MM.1S (cell line): ENCODE measurements around the gene DDAH2.

Experiments used
- DNase-seq: peaks from one replicate; pipeline ENCODE4 v3.0.0-alpha.2; 2015
- H2AFZ ChIP-seq: fragments of 300-600 bp; sonication (generic); 2 replicates; pipeline ENCODE4 v1.6.0; 2016; ENCODE audit warnings: antibody characterized with exemption, low read length
- H3F3A ChIP-seq: fragments of 300-600 bp; sonication (generic); 2 replicates; pipeline ENCODE4 v1.6.1; 2016; ENCODE audit warnings: mild to moderate bottlenecking, antibody characterized with exemption, low read length, moderate library complexity, mixed read lengths; ENCODE audit not compliant: insufficient read depth
- H3K27ac ChIP-seq: fragments of 300-600 bp; sonication (generic); 2 replicates; pipeline ENCODE4 v1.5.1; 2016; ENCODE audit warnings: mild to moderate bottlenecking, low read length
- H3K27me3 ChIP-seq: fragments of 300-600 bp; sonication (generic); replicated peaks from 2 replicates; pipeline ENCODE4 v1.6.0; 2016; ENCODE audit warnings: low read length; ENCODE audit not compliant: insufficient read depth
- H3K36me3 ChIP-seq: fragments of 300-600 bp; sonication (generic); replicated peaks from 2 replicates; pipeline ENCODE4 v1.6.1; 2016; ENCODE audit warnings: mild to moderate bottlenecking, low read length, mixed read lengths; ENCODE audit not compliant: insufficient read depth
- H3K4me1 ChIP-seq: fragments of 300-600 bp; sonication (generic); 2 replicates; pipeline ENCODE4 v1.6.1; 2016; ENCODE audit warnings: low read length, mixed read lengths
- H3K4me2 ChIP-seq: fragments of 300-600 bp; sonication (generic); 2 replicates; pipeline ENCODE4 v1.6.0; 2016; ENCODE audit warnings: low read depth, low read length
- H3K4me3 ChIP-seq: fragments of 300-600 bp; sonication (generic); 2 replicates; pipeline ENCODE4 v1.5.1; 2016; ENCODE audit warnings: low read length, mixed read lengths
- H3K79me2 ChIP-seq: fragments of 300-600 bp; sonication (generic); 2 replicates; pipeline ENCODE4 v1.6.1; 2016; ENCODE audit warnings: mixed run types, low read length, mixed read lengths
- H3K9ac ChIP-seq: fragments of 300-600 bp; sonication (generic); 2 replicates; pipeline ENCODE4 v1.6.1; 2016; ENCODE audit warnings: low read length, mixed read lengths
- H3K9me2 ChIP-seq: fragments of 300-600 bp; sonication (generic); replicated peaks from 2 replicates; pipeline ENCODE4 v1.6.1; 2016; ENCODE audit warnings: mild to moderate bottlenecking, low read length, mixed read lengths; ENCODE audit not compliant: insufficient read depth
- H3K9me3 ChIP-seq: fragments of 300-600 bp; sonication (generic); replicated peaks from 2 replicates; pipeline ENCODE4 v1.6.1; 2016; ENCODE audit warnings: mild to moderate bottlenecking, low read length, mixed read lengths; ENCODE audit not compliant: insufficient read depth
- H4K20me1 ChIP-seq: fragments of 300-600 bp; sonication (generic); 2 replicates; pipeline ENCODE4 v1.6.1; 2016; ENCODE audit warnings: mild to moderate bottlenecking, low read length, moderate library complexity, mixed read lengths; ENCODE audit not compliant: insufficient read depth
- EZH2 ChIP-seq: fragments of 300-600 bp; sonication (generic); optimal IDR thresholded peaks from 2 replicates; pipeline ENCODE3; 2017; ENCODE audit warnings: low read depth, mild to moderate bottlenecking, antibody characterized with exemption, low read length, mixed read lengths
- EZH2phosphoT487 ChIP-seq: fragments of 300-600 bp; sonication (generic); IDR thresholded peaks from 2 replicates; pipeline ENCODE4 v1.6.1; 2018; ENCODE audit warnings: antibody characterized with exemption, low read length
- TF ChIP-seq, protein P1 (sequence below): fragments of 300-600 bp; sonication (generic); IDR thresholded peaks from 2 replicates; pipeline ENCODE4 v1.5.1; 2016; ENCODE audit warnings: antibody characterized with exemption, low read length, mixed read lengths

The DDAH2 gene

DNA sequence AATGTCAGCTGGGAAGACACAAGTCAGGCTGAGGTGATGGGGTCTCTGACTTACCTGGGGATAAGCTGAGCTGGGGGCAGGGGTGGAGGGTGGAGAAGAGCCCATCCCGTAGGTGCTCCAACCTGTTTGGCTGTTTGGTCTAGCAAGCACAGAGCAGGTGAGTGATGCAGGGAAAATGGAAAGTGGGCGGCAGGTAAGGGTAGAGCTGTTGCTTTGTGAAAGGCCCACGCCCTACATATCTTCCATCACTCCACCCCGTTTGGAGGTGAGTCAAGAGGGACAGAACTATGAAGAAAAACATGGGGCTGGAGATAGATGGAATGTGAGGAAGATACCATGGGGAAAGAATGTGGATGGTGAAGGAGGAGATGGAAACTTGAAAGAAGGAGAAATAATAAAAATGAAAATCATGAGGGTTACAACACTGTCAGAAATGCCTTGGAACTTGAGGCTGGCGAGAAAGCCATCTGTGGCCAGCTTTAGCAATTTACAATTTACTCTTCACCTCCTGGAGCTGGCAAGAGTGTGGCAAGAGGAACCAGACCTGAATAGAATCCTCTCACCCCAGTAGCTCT is 8.8 kb downstream of the DDAH2 start:
- TF ChIP-seq EZH2 (no peak), EZH2phosphoT487 (no peak)
- TF ChIP-seq, protein P1, sequence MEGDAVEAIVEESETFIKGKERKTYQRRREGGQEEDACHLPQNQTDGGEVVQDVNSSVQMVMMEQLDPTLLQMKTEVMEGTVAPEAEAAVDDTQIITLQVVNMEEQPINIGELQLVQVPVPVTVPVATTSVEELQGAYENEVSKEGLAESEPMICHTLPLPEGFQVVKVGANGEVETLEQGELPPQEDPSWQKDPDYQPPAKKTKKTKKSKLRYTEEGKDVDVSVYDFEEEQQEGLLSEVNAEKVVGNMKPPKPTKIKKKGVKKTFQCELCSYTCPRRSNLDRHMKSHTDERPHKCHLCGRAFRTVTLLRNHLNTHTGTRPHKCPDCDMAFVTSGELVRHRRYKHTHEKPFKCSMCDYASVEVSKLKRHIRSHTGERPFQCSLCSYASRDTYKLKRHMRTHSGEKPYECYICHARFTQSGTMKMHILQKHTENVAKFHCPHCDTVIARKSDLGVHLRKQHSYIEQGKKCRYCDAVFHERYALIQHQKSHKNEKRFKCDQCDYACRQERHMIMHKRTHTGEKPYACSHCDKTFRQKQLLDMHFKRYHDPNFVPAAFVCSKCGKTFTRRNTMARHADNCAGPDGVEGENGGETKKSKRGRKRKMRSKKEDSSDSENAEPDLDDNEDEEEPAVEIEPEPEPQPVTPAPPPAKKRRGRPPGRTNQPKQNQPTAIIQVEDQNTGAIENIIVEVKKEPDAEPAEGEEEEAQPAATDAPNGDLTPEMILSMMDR = no peak
- no peak overlapping the region for H3K4me3 ChIP-seq
- H4K20me1 ChIP-seq = no peaks in the 10 kb centered on the region
- no peak overlapping the region for H2AFZ ChIP-seq
- no peaks in the 10 kb centered on the region for H3K36me3 ChIP-seq
- H3K4me1 ChIP-seq = no peaks in the 10 kb centered on the region
- no peak overlapping the region for H3K9ac ChIP-seq
- H3K9me3 ChIP-seq = no peaks in the 10 kb centered on the region
- no peak for DNase-seq
- H3F3A ChIP-seq = no peaks in the 10 kb centered on the region
- H3K79me2 ChIP-seq = no peaks in the 10 kb centered on the region
- no peaks in the 10 kb centered on the region for H3K9me2 ChIP-seq
- H3K27me3 ChIP-seq = no peaks in the 10 kb centered on the region
- H3K4me2 ChIP-seq = no peak overlapping the region
- no peak overlapping the region for H3K27ac ChIP-seq

DNA sequence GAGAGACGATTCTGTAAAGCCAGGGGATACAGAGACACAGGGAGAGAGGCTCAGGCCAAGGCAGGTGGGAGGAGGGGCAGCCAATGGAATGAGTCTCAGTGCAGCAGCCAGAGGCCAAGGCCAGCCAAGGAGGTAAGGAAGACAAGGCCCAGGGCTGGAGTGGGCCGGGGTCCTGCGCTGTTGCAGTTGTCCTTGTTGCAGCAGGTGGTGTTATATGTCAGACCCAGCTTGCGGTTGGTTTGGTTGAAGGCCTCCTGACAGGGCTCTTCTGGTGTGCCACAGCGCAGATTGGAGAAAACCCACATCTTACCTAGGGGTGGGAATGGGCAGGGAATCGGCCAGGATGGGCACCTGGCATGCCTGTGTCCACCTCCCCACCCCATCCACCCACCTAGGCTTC is 10.1 kb downstream of the DDAH2 start:
- no peaks in the 10 kb centered on the region for H3K36me3 ChIP-seq
- H3K4me3 ChIP-seq = no peak overlapping the region
- no peaks in the 10 kb centered on the region for H3K79me2 ChIP-seq
- no peaks in the 10 kb centered on the region for H3K27me3 ChIP-seq
- H3K9me3 ChIP-seq = no peaks in the 10 kb centered on the region
- H3K27ac ChIP-seq = no peak overlapping the region
- H4K20me1 ChIP-seq = no peaks in the 10 kb centered on the region
- no peak overlapping the region for H3K9ac ChIP-seq
- no peak overlapping the region for H2AFZ ChIP-seq
- H3F3A ChIP-seq = no peaks in the 10 kb centered on the region
- TF ChIP-seq, protein P1 = no peak
- TF ChIP-seq EZH2 (no peak), EZH2phosphoT487 (no peak)
- no peak overlapping the region for H3K4me2 ChIP-seq
- DNase-seq = no peak
- no peaks in the 10 kb centered on the region for H3K4me1 ChIP-seq
- H3K9me2 ChIP-seq = no peaks in the 10 kb centered on the region

DNA sequence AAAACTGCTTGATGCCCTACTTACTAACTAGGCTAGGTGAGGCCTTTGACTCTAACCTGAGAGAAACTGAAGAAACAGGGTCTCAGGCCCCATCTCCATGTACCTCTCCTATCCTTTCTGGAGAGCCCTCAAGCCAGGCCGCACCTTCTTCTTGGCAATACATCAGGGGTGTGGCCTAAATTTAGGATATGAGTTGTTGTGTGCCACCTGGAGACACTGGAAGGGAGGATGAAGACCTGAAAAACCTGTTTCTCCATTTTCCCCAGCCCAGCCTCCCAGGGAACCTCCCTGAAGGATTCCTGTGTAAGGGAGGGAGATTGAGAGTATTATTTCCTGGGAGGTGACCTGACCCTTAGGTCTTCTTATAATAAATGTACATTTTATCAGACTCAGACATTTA is 10.8 kb downstream of the DDAH2 start:
- no peaks in the 10 kb centered on the region for H3K27me3 ChIP-seq
- no peaks in the 10 kb centered on the region for H3K9me2 ChIP-seq
- H3K27ac ChIP-seq = no peak overlapping the region
- H3K4me1 ChIP-seq = no peaks in the 10 kb centered on the region
- H3K36me3 ChIP-seq = no peaks in the 10 kb centered on the region
- no peak for DNase-seq
- TF ChIP-seq EZH2phosphoT487 = no peak
- TF ChIP-seq, protein P1 = no peak
- TF ChIP-seq EZH2 = no peak
- no peak overlapping the region for H3K4me2 ChIP-seq
- no peak overlapping the region for H3K9ac ChIP-seq
- no peaks in the 10 kb centered on the region for H3F3A ChIP-seq
- H3K4me3 ChIP-seq = no peak overlapping the region
- H2AFZ ChIP-seq = no peak overlapping the region
- H3K9me3 ChIP-seq = no peaks in the 10 kb centered on the region
- H3K79me2 ChIP-seq = no peaks in the 10 kb centered on the region
- no peaks in the 10 kb centered on the region for H4K20me1 ChIP-seq
